Measurements from ENCODE around the gene SEMA6B. TPM values are rescaled to one million over a fixed set of nuclear protein-coding genes. Genes with fewer than 3 reads are reported as not detected.

Gene SEMA6B
- total RNA-seq, 1 donor from 2014 or later = 8.3 TPM

GRCh38 chr19:4503825-4504170, 55.7 kb downstream of the SEMA6B start:
- intact Hi-C loops (cut with DNase I) = no loop called here
- no peak for TF ChIP-seq POLR2A (IDR thresholded peaks at IDR 0.05)
- TF ChIP-seq, protein P1, sequence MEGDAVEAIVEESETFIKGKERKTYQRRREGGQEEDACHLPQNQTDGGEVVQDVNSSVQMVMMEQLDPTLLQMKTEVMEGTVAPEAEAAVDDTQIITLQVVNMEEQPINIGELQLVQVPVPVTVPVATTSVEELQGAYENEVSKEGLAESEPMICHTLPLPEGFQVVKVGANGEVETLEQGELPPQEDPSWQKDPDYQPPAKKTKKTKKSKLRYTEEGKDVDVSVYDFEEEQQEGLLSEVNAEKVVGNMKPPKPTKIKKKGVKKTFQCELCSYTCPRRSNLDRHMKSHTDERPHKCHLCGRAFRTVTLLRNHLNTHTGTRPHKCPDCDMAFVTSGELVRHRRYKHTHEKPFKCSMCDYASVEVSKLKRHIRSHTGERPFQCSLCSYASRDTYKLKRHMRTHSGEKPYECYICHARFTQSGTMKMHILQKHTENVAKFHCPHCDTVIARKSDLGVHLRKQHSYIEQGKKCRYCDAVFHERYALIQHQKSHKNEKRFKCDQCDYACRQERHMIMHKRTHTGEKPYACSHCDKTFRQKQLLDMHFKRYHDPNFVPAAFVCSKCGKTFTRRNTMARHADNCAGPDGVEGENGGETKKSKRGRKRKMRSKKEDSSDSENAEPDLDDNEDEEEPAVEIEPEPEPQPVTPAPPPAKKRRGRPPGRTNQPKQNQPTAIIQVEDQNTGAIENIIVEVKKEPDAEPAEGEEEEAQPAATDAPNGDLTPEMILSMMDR (IDR thresholded peaks at IDR 0.05) = no peak
- TF ChIP-seq POLR2AphosphoS5 (IDR thresholded peaks at IDR 0.05; ENCODE audit: insufficient read depth in 1 of 2, low read depth in 1 of 2) = no peak
- Histone ChIP-seq H3K36me3 (peaks cover 0 to 24% of the 10 kb centered on the region in 2 donors), H3K9me3 (no peaks in the 10 kb centered on the region), H3K27ac (no peak overlapping the region), H3K4me1 (no peaks in the 10 kb centered on the region), H3K4me3 (no peak overlapping the region), H3K27me3 (no peaks in the 10 kb centered on the region)
- DNase-seq (ENCODE audit: extremely low spot score in 2 of 2) = no peak

DNA sequence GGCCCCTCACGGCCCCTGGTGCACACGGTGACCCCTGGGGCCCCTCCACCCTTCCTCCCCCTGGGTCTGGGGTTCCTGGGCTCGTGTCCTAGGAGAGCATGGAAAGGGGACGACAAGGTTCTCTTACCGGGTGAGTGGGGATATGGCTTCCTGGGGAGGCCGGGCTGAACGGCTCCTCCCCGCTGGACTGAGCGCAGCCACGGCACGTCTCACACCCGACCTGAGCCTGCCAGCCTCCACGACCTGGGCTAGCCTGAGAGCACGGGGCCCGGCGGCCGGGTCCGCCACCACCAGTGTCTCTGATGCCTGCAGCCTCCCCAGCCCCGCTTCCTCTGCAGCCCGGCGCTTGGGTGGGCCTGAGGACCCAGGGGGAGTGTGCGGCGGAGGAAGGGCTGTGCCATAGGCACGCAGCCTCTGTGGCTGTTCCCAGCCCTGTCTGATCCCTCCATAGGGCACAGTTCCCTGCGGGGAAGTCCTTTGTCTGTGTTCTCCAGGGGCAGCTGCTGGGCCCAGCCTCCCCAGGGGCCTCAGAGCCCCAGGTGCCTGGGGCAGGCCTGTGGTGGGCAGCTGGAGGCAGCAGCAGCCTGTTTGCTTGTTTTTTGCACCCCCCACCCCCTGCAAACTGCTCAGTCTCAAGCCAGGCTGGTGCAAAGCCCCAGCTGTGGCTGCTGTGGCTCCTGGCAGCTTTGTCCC, 56.2 kb downstream of the SEMA6B start:
- no peak overlapping the region for H3K27ac ChIP-seq
- no peaks in the 10 kb centered on the region for H3K9me3 ChIP-seq
- H3K4me1 ChIP-seq = no peaks in the 10 kb centered on the region
- TF ChIP-seq, protein P1 (IDR thresholded peaks at IDR 0.05) = no peak
- TF ChIP-seq POLR2AphosphoS5 (IDR thresholded peaks at IDR 0.05; ENCODE audit: insufficient read depth in 1 of 2, low read depth in 1 of 2) = no peak
- H3K4me3 ChIP-seq = no peak overlapping the region
- no peak for DNase-seq (ENCODE audit: extremely low spot score in 2 of 2)
- peaks cover 0 to 29% of the 10 kb centered on the region in 2 donors for H3K36me3 ChIP-seq
- no peaks in the 10 kb centered on the region for H3K27me3 ChIP-seq
- intact Hi-C loops (cut with DNase I) = no loop called here

- no peak for DNase-seq (ENCODE audit: extremely low spot score in 2 of 2)
- H3K4me1 ChIP-seq = no peaks in the 10 kb centered on the region
Measured at GRCh38 chr19:4502282-4503131, 57.0 kb downstream of the SEMA6B start.

DNA sequence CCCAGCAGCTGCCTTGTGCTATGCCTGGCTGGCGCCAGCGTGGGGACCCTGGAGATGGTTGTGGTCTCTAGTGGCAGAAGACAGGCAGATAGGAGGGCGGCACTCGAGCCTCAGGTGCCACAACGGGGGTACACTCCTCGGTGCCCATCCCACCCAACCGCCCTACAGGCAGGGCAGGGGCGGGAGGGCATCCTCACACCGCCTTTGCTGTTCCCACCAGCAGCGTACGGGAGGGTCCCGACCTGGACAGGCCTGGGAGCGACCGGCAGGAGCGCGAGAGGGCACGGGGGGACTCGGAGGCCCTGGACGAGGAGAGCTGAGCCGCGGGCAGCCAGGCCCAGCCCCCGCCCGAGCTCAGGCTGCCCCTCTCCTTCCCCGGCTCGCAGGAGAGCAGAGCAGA, 57.8 kb downstream of the SEMA6B start:
- no peaks in the 10 kb centered on the region for H3K9me3 ChIP-seq
- DNase-seq (ENCODE audit: extremely low spot score in 2 of 2) = no peak
- intact Hi-C loops (cut with DNase I) = no loop called here
- H3K36me3 ChIP-seq = peaks cover 0 to 45% of the 10 kb centered on the region in 2 donors
- H3K27ac ChIP-seq = no peak overlapping the region
- TF ChIP-seq POLR2A (IDR thresholded peaks at IDR 0.05) (no peak), POLR2AphosphoS5 (IDR thresholded peaks at IDR 0.05; ENCODE audit: insufficient read depth in 1 of 2, low read depth in 1 of 2) (peak in 1 of 2 donors; percentile 9)
- TF ChIP-seq, protein P1 (IDR thresholded peaks at IDR 0.05) = no peak
- H3K4me3 ChIP-seq = no peak overlapping the region
- H3K27me3 ChIP-seq = no peaks in the 10 kb centered on the region
- H3K4me1 ChIP-seq = no peaks in the 10 kb centered on the region

More at GRCh38 chr19:4502282-4503131, 57.0 kb downstream of the SEMA6B start:
- Histone ChIP-seq H3K27me3 (no peaks in the 10 kb centered on the region), H3K27ac (no peak overlapping the region), H3K9me3 (no peaks in the 10 kb centered on the region), H3K4me3 (no peak overlapping the region), H3K36me3 (peaks cover 0 to 37% of the 10 kb centered on the region in 2 donors)
- no peak for TF ChIP-seq POLR2AphosphoS5 (IDR thresholded peaks at IDR 0.05; ENCODE audit: insufficient read depth in 1 of 2, low read depth in 1 of 2)
- TF ChIP-seq, protein P1 (IDR thresholded peaks at IDR 0.05) = no peak
- no peak for TF ChIP-seq POLR2A (IDR thresholded peaks at IDR 0.05)
- intact Hi-C loops (cut with DNase I) = no loop called here
